NCI-H128 (cell line): ENCODE data around the gene IQCC.

Experiments used
- DNase-seq: peaks from one replicate; lab custom pipeline; 2025; ENCODE audit not compliant: unreplicated experiment; lab: John Stamatoyannopoulos, UW

Gene IQCC

DNA sequence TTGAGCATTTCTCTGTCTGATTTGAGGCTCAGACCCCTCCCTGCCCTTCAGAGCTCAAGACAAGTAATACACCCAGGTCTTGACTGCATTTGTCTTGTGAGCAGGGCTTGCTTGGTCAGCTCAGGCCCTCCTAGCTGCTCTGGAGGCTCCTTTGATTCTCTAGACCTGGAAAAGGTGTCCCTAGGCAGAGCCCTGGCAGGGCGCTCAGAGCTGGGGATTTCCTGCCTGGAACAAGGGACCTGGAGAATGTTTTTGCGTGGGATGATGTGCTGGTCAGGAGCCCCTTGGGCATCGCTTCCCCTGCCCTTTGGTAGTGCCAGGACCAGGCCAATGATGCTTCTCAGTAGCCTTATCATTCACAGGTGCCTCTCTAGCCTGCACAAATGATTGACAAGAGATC is 9.9 kb upstream of the IQCC start:
- no peak for DNase-seq

DNA sequence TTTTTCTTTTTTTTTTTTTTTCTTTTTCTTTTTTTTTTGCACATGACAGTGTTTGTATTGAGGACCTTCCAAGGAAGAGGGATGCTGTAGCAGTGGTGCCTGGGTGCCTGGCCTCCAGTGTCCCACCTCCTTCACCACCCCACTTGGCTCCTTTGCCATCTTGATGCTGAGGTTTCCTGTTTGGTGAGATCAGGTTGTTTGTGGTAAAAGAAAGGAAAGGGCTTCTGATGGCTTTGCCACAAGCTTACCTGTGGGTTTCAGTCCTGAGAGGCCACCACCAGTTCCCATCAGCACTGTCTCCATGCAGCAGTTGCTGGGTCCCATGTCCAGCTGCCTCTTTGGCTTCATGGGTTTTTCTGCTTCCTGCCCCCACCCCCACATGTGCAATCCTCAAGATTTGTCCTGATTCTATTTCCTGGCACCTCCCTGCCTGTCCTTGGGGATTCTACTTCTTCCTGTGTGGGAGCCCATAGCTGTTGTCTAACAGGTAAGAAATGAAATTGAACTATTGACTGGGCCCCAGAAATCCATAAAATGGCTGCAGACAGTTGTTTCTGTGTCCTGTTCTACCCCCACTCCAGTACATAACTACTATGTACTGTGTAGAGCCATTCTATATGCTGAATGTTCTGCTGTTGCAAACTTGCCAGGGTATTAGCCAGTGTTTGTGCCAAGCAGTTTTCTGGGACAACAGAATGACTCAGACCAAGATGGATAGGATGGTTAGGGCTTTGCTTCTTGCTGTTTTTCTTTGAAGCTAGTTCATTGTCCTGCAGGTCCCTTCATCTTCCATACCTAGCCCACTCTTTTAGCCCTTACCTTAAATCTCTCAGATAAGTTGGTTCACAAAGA is 9.3 kb upstream of the IQCC start:
- DNase-seq, result no peak

GRCh38 chr1:32197074-32197473 is 8.4 kb upstream of the IQCC start:
- DNase-seq, result no peak

GRCh38 chr1:32197837-32198236 is 7.6 kb upstream of the IQCC start:
- no peak for DNase-seq

- no peak for DNase-seq
These were observed 7.0 kb upstream of the IQCC start for GRCh38 chr1:32198237-32199042.

DNA sequence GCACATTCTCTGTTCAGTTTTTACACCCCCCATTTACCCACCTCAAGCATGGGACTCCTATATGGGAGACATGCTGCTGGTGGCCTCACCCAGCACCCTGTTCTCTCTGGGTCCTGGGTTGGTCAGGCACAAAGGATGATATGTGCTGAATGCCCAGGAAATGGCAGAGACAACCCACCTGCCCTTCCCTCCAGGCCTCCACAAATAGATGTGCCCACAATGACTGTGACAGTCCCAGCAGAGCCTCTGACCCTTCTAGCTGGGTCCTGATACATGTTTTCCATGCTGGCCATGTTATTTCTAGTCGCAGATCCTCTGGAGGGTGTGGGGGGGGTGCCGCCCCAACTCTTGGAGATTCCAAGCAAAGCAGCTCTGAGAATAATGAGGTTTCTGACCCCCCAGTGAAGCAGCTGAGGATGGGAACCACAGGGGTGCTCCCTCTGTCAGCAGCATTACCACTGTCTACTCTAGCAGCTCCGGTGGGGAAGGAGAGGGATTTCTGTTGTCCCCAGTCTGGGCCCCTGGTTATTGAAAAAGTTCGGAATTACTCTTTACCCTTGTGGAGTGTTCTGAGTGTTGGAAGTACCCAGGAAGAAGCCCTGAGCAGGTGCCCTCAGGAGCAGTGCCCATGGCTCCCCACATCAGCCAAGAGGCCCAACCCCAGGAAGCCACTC is 6.3 kb upstream of the IQCC start:
- no peak for DNase-seq

- no peak for DNase-seq
These were observed 5.8 kb upstream of the IQCC start for GRCh38 chr1:32199717-32200072.

DNA sequence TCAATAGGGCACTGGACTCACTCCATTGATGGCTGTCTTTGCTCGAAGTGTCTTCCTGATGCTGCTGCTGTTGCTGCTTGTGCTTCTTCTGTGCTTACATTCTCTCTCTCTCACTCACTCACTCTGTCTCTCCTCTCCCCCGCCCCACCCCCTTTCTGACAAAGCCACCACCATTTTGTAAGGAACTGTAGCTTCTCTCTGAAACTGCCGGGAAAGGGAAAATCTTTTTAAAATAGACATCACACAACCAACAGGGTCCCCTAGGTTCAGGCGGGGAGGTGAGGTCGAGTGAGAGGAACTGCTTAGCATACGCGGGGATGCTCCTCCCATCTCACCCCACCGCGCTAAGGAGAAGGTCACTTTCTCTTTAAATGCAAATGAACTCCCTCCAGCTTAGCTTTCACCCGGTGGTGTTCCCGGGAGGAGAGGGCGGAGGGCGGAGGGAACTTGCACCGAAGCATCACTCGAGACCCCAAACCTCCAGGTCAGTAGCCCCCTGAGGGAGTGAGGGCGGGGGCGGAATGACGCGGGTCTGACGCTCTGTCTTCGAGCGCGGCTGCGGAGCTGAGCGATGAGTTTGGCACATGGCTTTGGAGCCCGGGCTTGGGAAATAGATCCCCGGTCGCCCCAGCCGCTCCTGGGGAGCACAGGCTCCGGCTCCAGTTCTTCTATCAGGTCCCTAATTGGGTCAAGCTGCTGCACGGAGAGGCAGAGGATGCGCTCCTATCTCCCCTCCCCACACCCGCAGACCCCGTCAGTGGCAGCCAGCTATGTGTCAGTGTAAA is 5.1 kb upstream of the IQCC start, which contains the start of gene CCDC28B:
CCDC28B (plus strand) TSS at position 370 of the 785 bp plus-strand sequence. CDS start 1,341 bp downstream, outside the sequence.
- DNase-seq, result peak; percentile 69

GRCh38 chr1:32201011-32201855 is 4.2 kb upstream of the IQCC start:
- DNase-seq, result no peak

DNA sequence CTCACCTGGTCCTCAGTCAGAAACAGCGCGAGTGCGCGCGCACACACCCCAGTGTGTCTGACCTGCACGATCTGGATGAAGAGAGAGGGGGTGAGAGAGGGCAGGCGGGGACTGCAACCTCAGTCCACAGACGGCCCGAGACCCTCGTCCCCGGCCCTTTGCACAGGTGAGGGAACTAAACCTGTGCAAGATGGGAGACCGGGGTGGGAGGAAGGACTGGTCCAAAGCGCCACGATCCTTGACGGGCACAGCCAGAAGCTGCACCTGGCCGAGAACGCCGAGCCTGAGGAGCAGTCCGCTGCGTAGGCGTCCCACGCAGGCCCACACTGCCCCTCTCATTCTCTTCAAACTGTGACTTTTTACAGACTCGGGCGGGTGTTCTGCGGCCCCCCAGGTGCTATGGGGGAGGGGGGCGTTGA is 519 bp upstream of the IQCC start:
- no peak for DNase-seq

DNA sequence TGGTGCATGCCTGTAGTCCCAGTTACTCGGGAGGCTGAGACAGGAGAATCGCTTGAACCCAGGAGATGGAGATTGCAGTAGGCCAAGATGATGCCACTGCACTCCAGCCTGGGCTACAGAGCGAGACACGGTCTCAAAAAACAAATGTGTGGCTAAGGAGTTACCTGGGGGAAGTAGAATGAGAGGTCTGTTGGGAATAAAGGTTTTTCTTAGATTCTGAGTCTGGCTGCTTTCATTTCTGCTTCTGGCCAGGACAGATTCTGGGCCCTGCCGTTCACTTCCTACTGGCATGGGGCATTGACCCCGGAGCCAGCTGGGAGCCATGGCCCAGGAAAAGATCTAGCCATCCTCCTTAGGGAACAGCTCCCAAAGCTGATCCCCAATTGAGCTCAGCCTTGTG is 3.0 kb downstream of the IQCC start:
- DNase-seq, result no peak

DNA sequence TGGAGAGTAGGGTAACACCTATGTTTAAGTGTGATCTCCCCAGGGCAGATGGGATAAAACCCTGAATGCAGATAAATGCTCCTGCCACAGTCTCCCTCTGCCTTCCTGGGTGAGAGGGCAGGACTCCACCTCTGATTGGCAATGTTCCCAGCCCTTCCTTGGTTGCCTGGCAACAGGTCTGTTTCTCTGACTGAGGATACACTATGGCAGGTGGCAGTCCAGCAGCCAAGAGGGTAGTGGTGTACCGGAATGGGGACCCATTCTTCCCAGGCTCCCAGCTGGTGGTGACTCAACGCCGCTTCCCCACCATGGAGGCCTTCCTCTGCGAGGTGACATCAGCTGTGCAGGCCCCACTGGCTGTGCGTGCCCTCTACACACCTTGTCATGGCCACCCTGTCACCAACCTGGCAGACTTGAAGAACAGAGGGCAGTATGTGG is 3.4 kb downstream of the IQCC start, which contains the start of gene DCDC2B:
DCDC2B (plus strand) TSS at position 199 of the 438 bp plus-strand sequence; CDS start at position 204, 5 bp downstream.
- DNase-seq, result peak; percentile 95

- DNase-seq, result peak; percentile 59
These were observed 10.4 kb downstream of the IQCC start for GRCh38 chr1:32215629-32216480.

DNA sequence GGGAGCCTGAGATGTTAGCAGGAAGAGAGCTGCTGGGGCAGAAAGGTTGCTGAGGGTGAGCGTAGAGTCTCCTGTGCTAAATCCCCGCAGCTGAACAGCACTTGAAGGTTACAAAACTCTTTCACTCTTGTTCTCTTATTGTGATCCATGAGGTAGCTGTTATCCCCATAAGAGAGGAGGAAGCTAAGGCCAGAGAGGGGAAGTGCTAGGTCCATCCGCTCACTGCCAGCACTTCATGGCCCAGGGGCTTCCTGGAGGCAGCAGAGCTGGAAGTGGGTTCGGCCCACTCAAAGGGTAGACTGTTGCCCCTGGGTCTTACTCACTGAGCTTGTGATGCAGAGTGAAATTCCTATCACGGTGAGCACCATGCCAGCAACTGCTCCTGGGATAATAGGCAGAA is 11.1 kb downstream of the IQCC start:
- DNase-seq, result no peak

- no peak for DNase-seq
These were observed 13.6 kb downstream of the IQCC start for GRCh38 chr1:32219022-32219421.

DNA sequence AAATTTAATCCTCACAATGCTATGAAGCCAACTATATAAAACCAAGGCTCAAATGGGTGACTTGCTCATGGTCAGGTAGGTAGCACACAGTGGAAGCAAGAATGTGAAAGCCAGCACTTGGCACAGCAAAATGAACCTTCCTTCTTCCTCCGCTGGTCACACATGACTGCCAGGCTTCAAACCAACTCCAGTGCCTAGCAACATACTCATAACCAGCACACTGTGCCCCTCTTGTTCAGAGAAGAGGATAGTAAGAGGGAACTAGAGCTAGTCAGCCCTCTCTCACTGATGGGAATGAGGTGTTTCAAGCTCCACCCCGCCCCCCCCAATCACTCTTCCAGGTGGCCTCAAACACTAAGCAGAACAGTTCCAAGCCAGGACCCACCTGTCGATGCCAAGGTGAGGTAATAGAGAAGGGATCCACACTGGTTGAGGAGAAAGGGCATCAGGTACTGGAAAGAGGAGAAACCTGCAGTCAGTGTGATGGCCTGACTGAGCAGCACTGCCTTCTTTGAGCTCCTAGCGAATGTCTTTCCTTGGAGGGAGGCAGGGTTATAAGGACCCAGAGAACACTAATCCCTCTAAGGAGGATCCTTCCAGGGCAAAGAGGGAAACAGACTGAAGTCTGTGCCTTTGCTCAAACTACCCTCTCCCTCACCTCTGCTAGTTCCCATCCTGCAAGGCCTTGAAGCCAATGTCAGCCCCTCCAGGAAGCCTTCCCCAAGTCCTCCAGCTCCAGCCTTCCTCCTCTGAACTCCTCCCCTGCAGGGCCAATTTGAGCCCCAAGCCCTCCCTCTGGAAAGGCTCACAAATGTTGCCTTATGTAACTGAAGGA is 15.5 kb downstream of the IQCC start:
- no peak for DNase-seq

- DNase-seq, result no peak
These were observed 16.1 kb downstream of the IQCC start for GRCh38 chr1:32221581-32221979.
